Upper lobe of left lung (tissue), 6 donors: ENCODE measurements around the gene FAM193B. TPM values are rescaled to one million over a fixed set of nuclear protein-coding genes. Genes with fewer than 3 reads are reported as not detected.

Source experiments
- ATAC-seq, 2 donors: fragments of 200-7000 bp; cut with Tn5 transposase; one replicate each; pipeline ENCODE4 v1.9.1; 2022; ENCODE audit warnings: mild to moderate bottlenecking in 2 of 2, moderate library complexity in 2 of 2; ENCODE audit not compliant: low FRiP score in 2 of 2
- DNase-seq, 2 donors: peaks; one replicate each; pipeline ENCODE4 v3.0.0-alpha.2; 2019 to 2020
- H3K27ac ChIP-seq, 4 donors: fragments of 200-600 bp; sonication (generic); one replicate each; pipeline ENCODE4 v1.5.1; 2016 to 2019
- H3K27me3 ChIP-seq, 4 donors: fragments of 200-600 bp; sonication (generic); one replicate each; pipeline ENCODE4 v1.5.1; 2017 to 2019
- H3K36me3 ChIP-seq, 4 donors: fragments of 200-600 bp; sonication (generic); one replicate each; pipeline ENCODE4 v1.5.1; 2016 to 2019
- H3K4me1 ChIP-seq, 4 donors: fragments of 200-600 bp; sonication (generic); one replicate each; pipeline ENCODE4 v1.5.1; 2018 to 2019
- H3K4me3 ChIP-seq, 4 donors: fragments of 200-600 bp; sonication (generic); one replicate each; pipeline ENCODE4 v1.5.1; 2017 to 2019; ENCODE audit warnings: mild to moderate bottlenecking in 2 of 4, moderate library complexity in 1 of 4
- H3K9me3 ChIP-seq, 4 donors: fragments of 200-600 bp; sonication (generic); one replicate each; pipeline ENCODE4 v1.5.1; 2018 to 2019
- CTCF ChIP-seq, 6 experiments: fragments of 450-650 bp in 4 of 6; fragments of 200-600 bp in 2 of 6; sonication (generic) in 2 of 6; IDR thresholded peaks; one replicate each; pipeline ENCODE4 v1.5.1; 2016 to 2019; ENCODE audit warnings: antibody characterized with exemption in 6 of 6
- EP300 ChIP-seq, 4 donors: sonication (generic); formaldehyde crosslinking; IDR thresholded peaks; one replicate each; pipeline ENCODE4 v1.5.1; 2017; ENCODE audit warnings: antibody characterized with exemption in 4 of 4, control low read depth in 2 of 4
- POLR2A ChIP-seq, 4 donors: fragments of 450-650 bp; IDR thresholded peaks; one replicate each; pipeline ENCODE4 v1.5.1; 2016 to 2017; ENCODE audit warnings: antibody characterized with exemption in 4 of 4, mild to moderate bottlenecking in 2 of 4
- POLR2AphosphoS5 ChIP-seq, 2 donors: sonication (generic); formaldehyde crosslinking; IDR thresholded peaks; one replicate each; pipeline ENCODE4 v1.5.1; 2017; ENCODE audit warnings: antibody characterized with exemption in 2 of 2
- WGBS, 2 donors: methylation state at CpG; one replicate each; pipeline ENCODE4 v1.1.5; 2017 to 2018; 5-methylcytosine and 5-hydroxymethylcytosine counted together
- total RNA-seq, 6 donors: library from RNA; depleted of rRNA in 4 of 6; stranded (reverse); fragments of >200 nt in 4 of 6; gene quantifications; one replicate each; pipeline versions ENCODE4 v1.1.0 to v1.2.1, GENCODE V29; 2016 to 2021
- donor health status: DM: no; HTN: no; CAD: no; lungs with moderate emphysema.
- donor health status: DM: no; HTN: yes; CAD: no; lungs with severe emphysema.

FAM193B gene
- total RNA-seq, 6 donors from 2014 or later = 45.1 to 421 (median 91.4) TPM

- WGBS, 2 donors = 85 to 96% methylated on average over 33 to 45 of the region's 54 CpGs
- Histone ChIP-seq H3K4me3 (no peak overlapping the region), H3K4me1 (peaks cover 39 to 63% (median 45%) of the 10 kb centered on the region in 4 donors), H3K27ac (no peak overlapping the region), H3K27me3 (no peaks in the 10 kb centered on the region), H3K36me3 (peaks cover 4 to 57% (median 44%) of the 10 kb centered on the region in 4 donors), H3K9me3 (no peaks in the 10 kb centered on the region)
- TF ChIP-seq EP300 (IDR thresholded peaks at IDR 0.05) = no peak
- no peak for TF ChIP-seq POLR2A (IDR thresholded peaks at IDR 0.05)
- no peak for TF ChIP-seq POLR2AphosphoS5 (IDR thresholded peaks at IDR 0.05)
- TF ChIP-seq CTCF (IDR thresholded peaks at IDR 0.05) = no peak
- ATAC-seq = no peak
- peak in 1 of 2 donors; percentile 82 for DNase-seq
Observed at GRCh38 chr5:177491983-177492746, 62.2 kb downstream of the FAM193B start.

- Histone ChIP-seq H3K36me3 (peaks cover 4 to 60% (median 47%) of the 10 kb centered on the region in 4 donors), H3K4me1 (peaks cover 37 to 56% (median 41%) of the 10 kb centered on the region in 4 donors), H3K4me3 (no peak overlapping the region), H3K27ac (peak overlapping the region in 1 of 4 donors; percentile 19), H3K27me3 (no peaks in the 10 kb centered on the region), H3K9me3 (no peaks in the 10 kb centered on the region)
- TF ChIP-seq CTCF (IDR thresholded peaks at IDR 0.05) (peak; percentile 41 to 77 (median 64)), POLR2A (IDR thresholded peaks at IDR 0.05) (no peak)
- WGBS, 2 donors = 68 to 77% methylated on average over 20 to 34 of the region's 43 CpGs
- ATAC-seq (peak in 1 of 2 donors; percentile 38), DNase-seq (peak in 1 of 2 donors; percentile 89)
Observed at GRCh38 chr5:177491429-177491945, 62.9 kb downstream of the FAM193B start.

- no peaks in the 10 kb centered on the region for H3K27me3 ChIP-seq
- H3K9me3 ChIP-seq = no peaks in the 10 kb centered on the region
- no peak for ATAC-seq
- no peak overlapping the region for H3K4me3 ChIP-seq
- TF ChIP-seq CTCF (IDR thresholded peaks at IDR 0.05) = no peak
- H3K4me1 ChIP-seq = peaks cover 32 to 51% (median 36%) of the 10 kb centered on the region in 4 donors
- WGBS, 2 donors = 96% methylated on average over 4 to 16 of the region's 16 CpGs
- peak in 1 of 2 donors; percentile 73 for DNase-seq
- H3K27ac ChIP-seq = peak overlapping the region in 1 of 4 donors; percentile 19
- H3K36me3 ChIP-seq = peaks cover 4 to 65% (median 48%) of the 10 kb centered on the region in 4 donors
Observed at GRCh38 chr5:177490992-177491391, 63.4 kb downstream of the FAM193B start.

- TF ChIP-seq POLR2AphosphoS5 (IDR thresholded peaks at IDR 0.05) (no peak), EP300 (IDR thresholded peaks at IDR 0.05) (no peak), CTCF (IDR thresholded peaks at IDR 0.05) (no peak), POLR2A (IDR thresholded peaks at IDR 0.05) (no peak)
- Histone ChIP-seq H3K36me3 (peaks cover 4 to 70% (median 50%) of the 10 kb centered on the region in 4 donors), H3K27ac (no peak overlapping the region), H3K4me3 (no peak overlapping the region), H3K9me3 (no peaks in the 10 kb centered on the region), H3K27me3 (no peaks in the 10 kb centered on the region), H3K4me1 (peaks cover 26 to 46% (median 30%) of the 10 kb centered on the region in 4 donors)
- DNase-seq (peak in 1 of 2 donors; percentile 49), ATAC-seq (no peak)
- WGBS, 2 donors = 84 to 90% methylated on average over 15 of the region's 15 CpGs
Observed at GRCh38 chr5:177490311-177490991, 63.9 kb downstream of the FAM193B start.
